Activated CD4-positive, alpha-beta T cell treated with anti-CD3 and anti-CD28 coated beads, Interleukin-2, amount 50 U/mL, for 16 hours (primary cell): ENCODE results near the gene PCDHGA7.
"Not testable (repeated sequence)": the region's sequence is repeated elsewhere in the genome, so short reads cannot be mapped to it uniquely, and the experiment has no call there.

Experiments
- DNase-seq: peaks from one replicate; pipeline ENCODE4 v3.0.0-alpha.2; 2020

PCDHGA7 gene

DNA sequence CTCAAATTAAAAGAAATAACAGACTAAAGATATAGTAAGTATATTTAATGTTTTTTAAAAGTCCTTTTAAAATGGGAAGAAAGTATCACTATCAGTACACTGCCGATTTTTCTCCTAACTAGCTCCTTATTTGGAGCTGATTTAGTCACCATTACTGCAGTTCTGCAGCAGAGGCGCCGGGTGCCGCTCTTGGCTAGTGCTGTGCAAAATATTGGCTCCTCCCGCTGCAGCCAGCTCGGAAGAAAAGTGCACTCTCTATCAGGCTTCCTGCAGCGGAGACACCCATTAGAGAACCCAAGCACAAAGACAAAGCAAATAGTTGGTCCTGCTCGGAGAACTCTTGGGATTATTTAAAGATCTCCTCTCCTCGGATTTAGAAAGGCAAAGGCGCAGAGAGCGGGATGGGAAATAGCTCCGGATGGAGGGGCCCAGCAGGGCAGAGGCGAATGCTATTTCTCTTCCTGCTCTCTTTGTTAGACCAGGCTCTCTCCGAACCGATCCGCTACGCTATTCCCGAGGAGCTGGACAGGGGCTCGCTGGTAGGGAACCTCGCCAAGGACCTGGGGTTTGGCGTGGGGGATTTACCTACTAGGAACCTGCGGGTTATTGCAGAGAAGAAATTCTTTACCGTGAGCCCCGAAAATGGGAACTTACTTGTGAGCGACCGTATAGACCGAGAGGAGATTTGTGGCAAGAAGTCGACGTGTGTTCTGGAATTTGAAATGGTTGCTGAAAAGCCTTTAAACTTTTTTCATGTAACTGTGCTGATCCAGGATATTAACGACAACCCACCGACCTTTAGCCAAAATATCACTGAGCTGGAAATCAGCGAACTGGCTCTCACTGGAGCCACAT, 12.3 kb upstream of the PCDHGA7 start, which contains the start of gene PCDHGB3:
Gene PCDHGB3, plus strand, starts transcription at position 249 of the 855 bp plus-strand sequence. Its CDS starts 153 bp downstream, at position 402.
- peak; percentile 32 for DNase-seq

DNA sequence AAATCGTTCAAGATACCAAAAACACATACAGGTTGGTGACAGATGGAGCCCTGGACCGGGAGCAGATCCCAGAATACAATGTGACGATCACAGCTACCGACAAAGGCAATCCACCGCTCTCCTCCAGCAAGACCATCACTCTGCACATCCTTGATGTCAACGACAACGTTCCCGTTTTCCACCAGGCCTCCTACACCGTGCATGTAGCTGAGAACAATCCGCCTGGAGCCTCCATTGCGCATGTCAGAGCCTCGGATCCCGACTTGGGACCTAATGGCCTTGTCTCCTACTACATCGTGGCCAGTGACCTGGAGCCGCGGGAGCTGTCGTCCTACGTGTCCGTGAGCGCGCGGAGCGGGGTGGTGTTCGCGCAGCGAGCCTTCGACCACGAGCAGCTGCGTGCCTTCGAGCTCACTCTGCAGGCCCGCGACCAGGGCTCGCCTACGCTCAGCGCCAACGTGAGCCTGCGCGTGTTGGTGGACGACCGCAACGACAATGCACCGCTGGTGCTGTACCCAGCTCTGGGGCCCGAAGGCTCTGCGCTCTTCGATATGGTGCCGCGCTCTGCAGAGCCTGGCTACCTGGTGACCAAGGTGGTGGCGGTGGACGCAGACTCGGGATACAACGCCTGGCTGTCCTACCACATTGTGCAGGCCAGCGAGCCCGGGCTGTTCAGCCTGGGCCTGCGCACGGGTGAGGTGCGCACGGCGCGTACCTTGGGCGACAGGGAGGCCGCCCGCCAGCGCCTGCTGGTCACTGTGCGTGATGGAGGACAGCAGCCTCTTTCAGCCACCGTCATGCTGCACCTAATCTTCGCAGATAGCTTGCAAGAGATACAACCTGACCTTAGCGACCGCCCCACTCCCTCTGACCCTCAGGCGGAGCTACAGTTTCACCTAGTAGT, 10.7 kb upstream of the PCDHGA7 start:
- DNase-seq: no peak

DNA sequence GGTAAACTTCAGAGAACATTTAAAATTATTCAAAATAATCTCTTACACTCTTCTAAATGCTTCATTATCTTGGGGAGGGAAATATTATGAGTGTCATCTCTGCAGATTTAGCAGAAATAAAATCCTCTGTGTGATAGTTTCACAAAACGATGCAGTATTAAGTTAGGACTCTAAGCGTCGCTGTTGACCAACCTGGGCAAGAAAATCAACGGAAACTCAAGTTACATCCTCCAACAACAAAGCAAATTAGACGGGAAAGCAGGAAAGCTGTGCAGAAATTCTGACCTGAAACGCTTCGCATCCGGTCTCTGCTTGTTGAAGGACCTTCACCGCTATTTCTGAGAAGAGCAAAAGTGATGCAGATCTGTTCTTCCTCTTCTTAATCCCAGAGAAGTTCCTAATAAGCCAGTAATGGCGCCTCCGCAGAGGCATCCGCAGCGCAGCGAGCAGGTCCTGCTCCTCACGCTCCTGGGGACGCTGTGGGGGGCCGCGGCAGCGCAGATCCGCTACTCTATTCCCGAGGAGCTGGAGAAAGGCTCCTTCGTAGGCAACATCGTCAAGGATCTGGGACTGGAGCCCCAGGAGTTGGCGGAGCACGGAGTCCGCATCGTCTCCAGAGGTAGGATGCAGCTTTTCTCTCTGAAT, 8.7 kb upstream of the PCDHGA7 start, which contains the start of gene PCDHGA6:
Gene PCDHGA6, plus strand, starts transcription at position 219 of the 645 bp plus-strand sequence. Its CDS starts 193 bp downstream, at position 412.
- peak; percentile 6 for DNase-seq

DNA sequence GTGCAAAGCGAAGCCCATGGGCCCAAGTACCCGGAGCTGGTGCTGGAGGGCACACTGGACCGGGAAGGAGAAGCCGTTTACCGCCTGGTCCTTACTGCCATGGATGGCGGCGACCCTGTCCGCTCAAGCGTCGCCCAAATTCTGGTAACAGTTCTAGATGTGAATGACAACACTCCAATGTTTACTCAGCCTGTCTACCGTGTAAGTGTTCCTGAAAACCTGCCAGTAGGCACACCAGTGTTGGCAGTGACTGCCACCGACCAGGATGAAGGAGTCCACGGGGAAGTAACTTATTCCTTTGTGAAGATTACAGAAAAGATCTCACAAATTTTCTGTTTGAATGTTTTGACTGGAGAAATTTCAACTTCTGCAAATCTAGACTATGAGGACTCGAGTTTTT, 7.9 kb upstream of the PCDHGA7 start:
- no peak for DNase-seq

DNA sequence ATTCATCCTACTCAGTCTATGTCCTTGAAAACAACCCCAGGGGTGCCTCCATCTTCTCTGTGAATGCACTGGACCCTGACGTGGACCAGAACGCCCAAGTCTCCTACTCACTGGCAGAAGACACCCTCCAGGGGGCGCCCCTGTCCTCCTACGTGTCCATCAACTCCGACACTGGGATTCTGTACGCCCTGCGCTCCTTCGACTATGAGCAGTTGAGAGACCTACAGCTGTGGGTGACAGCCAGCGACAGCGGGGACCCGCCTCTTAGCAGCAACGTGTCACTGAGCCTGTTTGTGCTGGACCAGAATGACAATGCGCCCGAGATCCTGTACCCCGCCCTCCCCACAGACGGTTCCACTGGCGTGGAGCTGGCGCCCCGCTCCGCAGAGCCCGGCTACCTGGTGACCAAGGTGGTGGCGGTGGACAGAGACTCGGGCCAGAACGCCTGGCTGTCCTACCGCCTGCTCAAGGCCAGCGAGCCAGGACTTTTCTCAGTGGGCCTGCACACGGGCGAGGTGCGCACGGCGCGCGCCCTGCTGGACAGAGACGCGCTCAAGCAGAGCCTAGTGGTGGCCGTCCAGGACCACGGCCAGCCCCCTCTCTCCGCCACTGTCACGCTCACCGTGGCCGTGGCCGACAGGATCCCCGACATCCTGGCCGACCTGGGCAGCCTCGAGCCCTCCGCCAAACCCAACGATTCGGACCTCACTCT, 6.9 kb upstream of the PCDHGA7 start:
- DNase-seq: not testable (repeated sequence)

DNA sequence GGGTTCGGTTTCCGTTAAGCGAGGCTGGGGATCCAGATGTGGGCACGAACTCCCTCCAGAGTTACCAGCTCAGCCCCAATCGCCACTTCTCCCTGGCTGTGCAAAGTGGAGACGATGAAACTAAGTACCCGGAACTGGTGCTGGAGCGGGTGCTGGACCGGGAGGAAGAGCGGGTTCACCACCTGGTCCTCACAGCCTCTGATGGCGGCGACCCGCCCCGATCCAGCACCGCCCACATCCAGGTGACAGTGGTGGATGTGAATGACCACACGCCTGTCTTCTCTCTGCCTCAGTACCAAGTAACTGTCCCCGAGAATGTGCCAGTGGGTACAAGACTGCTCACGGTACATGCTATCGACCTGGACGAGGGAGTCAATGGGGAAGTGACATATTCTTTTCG, 803 bp downstream of the PCDHGA7 start:
- no peak for DNase-seq

DNA sequence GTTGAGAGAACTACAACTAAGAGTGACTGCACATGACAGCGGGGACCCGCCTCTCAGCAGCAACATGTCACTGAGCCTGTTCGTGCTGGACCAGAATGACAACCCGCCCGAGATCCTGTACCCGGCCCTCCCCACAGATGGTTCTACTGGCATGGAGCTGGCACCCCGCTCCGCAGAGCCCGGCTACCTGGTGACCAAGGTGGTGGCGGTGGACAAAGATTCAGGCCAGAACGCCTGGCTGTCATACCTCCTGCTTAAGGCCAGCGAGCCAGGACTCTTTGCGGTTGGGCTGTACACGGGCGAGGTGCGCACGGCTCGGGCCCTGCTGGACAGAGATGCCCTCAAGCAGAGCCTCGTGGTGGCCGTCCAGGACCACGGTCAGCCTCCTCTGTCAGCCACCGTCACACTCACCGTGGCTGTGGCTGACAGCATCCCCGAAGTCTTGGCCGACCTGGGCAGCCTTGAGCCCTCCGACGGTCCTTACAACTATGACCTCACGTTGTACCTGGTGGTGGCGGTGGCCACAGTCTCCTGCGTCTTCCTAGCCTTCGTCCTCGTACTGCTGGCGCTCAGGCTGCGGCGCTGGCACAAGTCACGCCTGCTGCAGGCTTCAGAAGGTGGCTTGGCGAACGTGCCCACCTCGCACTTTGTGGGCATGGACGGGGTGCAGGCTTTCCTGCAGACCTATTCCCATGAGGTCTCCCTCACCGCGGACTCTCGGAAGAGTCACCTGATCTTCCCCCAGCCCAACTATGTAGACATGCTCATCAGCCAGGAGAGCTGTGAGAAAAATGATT, 2.1 kb downstream of the PCDHGA7 start:
- no peak for DNase-seq

DNA sequence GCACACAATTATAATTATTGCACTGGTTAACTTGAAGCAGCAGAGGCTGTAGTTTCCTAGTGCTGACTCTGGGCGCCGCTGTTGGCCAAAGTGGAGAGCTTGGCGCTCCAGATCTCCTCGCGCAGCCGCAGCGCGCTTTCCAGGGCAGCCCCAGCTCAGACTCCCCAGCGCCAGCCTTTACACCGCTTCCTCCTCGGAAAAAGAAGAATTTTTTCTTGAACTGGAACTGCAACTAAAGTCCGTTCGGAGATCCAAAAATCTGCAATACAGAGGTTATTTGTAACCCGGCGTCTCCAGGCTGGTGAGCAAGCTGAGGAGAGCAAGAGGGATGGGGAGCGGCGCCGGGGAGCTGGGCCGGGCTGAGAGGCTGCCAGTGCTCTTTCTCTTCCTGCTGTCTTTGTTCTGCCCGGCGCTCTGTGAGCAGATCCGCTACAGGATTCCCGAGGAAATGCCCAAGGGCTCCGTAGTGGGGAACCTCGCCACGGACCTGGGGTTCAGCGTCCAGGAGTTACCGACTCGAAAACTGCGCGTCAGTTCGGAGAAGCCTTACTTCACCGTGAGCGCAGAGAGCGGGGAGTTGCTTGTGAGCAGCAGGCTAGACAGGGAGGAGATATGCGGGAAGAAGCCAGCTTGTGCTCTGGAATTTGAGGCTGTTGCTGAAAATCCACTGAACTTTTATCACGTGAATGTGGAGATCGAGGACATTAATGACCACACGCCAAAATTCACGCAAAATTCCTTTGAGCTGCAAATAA, 5.2 kb downstream of the PCDHGA7 start, which contains the start of gene PCDHGB4:
Gene PCDHGB4, plus strand, starts transcription at position 142 of the 755 bp plus-strand sequence. Its CDS starts 187 bp downstream, at position 329.
- peak; percentile 26 for DNase-seq

DNA sequence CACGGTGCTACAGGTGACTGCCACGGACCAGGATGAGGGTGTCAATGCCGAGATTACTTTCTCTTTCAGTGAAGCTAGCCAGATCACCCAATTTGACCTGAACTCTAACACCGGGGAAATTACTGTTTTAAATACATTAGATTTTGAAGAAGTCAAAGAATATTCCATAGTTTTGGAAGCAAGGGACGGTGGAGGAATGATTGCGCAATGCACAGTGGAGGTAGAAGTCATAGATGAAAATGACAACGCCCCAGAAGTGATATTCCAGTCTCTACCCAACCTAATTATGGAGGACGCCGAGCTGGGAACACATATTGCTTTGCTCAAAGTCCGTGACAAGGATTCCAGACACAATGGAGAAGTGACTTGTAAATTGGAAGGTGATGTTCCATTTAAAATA, 6.1 kb downstream of the PCDHGA7 start:
- DNase-seq: no peak

DNA sequence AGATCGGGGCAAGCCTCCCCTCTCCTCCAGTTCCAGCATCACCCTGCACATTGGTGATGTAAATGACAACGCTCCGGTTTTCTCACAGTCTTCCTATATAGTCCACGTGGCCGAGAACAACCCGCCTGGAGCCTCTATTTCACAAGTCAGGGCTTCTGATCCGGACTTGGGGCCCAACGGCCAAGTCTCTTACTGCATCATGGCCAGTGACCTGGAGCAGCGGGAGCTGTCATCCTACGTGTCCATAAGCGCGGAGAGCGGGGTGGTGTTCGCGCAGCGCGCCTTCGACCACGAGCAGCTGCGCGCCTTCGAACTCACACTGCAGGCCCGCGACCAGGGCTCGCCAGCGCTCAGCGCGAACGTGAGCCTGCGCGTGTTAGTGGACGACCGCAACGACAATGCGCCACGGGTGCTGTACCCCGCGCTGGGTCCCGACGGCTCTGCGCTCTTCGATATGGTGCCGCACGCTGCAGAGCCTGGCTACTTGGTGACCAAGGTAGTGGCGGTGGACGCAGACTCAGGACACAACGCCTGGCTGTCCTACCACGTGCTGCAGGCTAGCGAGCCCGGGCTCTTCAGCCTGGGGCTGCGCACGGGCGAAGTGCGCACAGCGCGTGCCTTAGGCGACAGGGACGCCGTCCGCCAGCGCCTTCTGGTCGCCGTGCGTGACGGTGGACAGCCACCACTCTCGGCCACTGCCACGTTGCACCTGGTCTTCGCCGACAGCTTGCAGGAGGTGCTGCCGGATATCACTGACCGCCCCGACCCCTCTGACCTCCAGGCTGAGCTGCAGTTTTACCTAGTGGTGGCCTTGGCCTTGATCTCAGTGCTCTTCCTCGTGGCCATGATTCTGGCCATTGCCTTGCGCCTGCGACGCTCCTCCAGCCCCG, 6.9 kb downstream of the PCDHGA7 start:
- no peak for DNase-seq

DNA sequence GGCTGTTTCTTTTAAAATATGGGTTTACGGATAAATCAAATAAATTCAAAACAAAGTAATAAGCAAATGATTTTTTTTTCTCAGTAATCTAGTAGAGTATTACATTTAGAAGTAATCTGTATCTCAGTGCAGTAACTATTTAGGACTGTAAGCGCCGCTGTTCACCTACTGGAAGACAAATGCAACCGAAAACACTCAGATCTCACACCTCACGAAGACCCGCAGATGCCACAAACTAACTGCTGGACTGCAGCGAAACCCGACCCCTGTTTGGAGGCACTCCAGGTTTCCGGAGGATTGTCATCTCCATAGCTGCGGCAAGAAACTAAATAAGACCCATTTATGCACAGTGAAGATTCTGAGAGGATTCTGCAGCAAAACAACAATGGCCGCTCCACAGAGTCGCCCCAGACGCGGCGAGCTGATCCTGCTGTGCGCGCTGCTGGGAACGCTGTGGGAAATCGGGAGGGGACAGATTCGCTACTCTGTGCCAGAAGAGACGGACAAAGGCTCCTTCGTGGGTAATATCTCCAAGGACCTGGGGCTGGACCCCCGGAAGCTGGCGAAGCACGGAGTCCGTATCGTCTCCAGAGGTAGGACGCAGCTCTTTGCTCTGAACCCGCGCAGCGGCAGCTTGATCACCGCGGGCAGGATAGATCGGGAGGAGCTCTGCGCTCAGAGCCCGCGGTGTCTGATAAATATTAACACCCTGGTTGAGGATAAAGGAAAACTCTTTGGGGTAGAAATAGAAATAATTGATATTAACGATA, 10.1 kb downstream of the PCDHGA7 start, which contains the start of gene PCDHGA8:
Gene PCDHGA8, plus strand, starts transcription at position 205 of the 770 bp plus-strand sequence. Its CDS starts 181 bp downstream, at position 386.
- DNase-seq: no peak

DNA sequence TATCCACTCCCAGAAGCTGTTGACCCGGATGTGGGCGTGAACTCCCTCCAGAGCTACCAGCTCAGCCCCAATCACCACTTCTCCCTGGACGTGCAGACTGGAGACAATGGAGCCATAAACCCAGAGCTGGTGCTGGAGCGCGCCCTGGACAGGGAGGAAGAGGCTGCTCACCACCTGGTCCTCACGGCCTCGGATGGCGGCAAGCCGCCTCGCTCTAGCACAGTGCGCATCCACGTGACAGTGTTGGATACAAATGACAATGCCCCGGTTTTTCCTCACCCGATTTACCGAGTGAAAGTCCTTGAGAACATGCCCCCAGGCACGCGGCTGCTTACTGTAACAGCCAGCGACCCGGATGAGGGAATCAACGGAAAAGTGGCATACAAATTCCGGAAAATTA, 10.7 kb downstream of the PCDHGA7 start:
- no peak for DNase-seq

DNA sequence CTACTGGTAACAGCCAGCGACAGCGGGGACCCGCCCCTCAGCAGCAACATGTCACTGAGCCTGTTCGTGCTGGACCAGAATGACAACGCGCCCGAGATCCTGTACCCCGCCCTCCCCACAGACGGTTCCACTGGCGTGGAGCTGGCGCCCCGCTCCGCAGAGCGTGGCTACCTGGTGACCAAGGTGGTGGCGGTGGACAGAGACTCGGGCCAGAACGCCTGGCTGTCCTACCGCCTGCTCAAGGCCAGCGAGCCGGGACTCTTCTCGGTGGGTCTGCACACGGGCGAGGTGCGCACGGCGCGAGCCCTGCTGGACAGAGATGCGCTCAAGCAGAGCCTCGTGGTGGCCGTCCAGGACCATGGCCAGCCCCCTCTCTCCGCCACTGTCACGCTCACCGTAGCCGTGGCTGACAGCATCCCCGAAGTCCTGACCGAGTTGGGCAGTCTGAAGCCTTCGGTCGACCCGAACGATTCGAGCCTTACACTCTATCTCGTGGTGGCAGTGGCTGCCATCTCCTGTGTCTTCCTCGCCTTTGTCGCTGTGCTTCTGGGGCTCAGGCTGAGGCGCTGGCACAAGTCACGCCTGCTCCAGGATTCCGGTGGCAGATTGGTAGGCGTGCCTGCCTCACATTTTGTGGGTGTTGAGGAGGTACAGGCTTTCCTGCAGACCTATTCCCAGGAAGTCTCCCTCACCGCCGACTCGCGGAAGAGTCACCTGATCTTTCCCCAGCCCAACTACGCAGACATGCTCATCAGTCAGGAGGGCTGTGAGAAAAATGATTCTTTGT, 12.1 kb downstream of the PCDHGA7 start:
- DNase-seq: not testable (repeated sequence)

DNA sequence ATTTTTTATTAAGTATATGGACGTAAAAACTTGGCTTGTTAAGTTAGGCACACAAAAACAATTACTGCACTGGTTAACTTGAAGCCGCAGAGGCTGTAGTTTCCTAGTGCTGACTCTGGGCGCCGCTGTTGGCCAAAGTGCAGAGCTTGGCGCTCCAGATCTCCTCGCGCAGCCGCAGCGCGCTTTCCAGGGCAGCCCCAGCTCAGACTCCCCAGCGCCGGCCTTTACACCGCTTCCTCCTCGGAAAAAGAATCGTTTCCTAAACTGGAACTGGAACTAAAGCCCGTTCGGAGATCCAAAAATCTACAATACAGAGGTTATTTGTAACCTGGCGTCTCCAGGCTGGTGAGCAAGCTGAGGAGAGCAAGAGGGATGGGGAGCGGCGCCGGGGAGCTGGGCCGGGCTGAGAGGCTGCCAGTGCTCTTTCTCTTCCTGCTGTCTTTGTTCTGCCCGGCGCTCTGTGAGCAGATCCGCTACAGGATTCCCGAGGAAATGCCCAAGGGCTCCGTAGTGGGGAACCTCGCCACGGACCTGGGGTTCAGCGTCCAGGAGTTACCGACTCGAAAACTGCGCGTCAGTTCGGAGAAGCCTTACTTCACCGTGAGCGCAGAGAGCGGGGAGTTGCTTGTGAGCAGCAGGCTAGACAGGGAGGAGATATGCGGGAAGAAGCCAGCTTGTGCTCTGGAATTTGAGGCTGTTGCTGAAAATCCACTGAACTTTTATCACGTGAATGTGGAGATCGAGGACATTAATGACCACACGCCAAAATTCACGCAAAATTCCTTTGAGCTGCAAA, 15.4 kb downstream of the PCDHGA7 start, which contains the start of gene PCDHGB5:
Gene PCDHGB5, plus strand, starts transcription at position 192 of the 796 bp plus-strand sequence. Its CDS starts 181 bp downstream, at position 373.
- peak; percentile 48 for DNase-seq

DNA sequence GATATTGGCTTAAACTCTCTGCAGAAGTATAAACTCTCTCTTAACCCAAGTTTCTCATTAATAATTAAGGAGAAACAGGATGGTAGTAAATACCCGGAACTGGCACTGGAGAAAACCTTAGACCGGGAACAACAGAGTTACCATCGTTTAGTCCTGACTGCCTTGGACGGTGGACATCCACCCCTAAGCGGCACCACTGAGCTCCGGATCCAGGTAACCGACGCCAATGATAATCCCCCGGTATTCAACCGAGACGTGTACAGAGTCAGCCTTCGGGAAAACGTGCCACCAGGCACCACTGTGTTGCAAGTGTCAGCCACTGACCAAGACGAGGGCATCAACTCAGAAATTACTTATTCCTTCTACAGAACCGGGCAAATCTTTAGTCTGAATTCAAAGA, 16.1 kb downstream of the PCDHGA7 start:
- no peak for DNase-seq

DNA sequence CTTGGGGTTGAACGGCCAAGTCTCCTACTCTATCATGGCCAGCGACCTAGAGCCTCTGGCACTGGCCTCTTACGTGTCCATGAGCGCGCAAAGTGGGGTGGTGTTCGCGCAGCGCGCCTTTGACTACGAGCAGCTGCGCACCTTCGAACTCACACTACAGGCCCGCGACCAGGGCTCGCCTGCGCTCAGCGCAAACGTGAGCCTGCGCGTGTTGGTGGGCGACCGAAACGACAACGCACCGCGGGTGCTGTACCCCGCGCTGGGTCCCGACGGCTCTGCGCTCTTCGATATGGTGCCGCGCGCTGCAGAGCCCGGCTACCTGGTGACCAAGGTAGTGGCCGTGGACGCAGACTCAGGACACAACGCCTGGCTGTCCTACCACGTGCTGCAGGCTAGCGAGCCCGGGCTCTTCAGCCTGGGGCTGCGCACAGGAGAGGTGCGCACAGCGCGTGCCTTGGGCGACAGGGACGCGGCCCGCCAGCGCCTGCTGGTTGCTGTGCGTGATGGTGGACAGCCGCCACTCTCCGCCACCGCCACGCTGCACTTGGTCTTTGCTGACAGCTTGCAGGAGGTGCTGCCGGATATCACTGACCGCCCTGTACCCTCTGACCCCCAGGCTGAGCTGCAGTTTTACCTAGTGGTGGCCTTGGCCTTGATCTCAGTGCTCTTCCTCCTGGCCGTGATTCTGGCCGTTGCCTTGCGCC, 17.2 kb downstream of the PCDHGA7 start:
- no peak for DNase-seq
